ENCODE measurements around the gene RGS6. TPM values are rescaled to one million over a fixed set of nuclear protein-coding genes. Genes with fewer than 3 reads are reported as not detected.

Gene RGS6
- total and polyA plus RNA-seq, 8 donors: 0.06 to 0.47 (median 0.20) TPM; not detected in 1

DNA sequence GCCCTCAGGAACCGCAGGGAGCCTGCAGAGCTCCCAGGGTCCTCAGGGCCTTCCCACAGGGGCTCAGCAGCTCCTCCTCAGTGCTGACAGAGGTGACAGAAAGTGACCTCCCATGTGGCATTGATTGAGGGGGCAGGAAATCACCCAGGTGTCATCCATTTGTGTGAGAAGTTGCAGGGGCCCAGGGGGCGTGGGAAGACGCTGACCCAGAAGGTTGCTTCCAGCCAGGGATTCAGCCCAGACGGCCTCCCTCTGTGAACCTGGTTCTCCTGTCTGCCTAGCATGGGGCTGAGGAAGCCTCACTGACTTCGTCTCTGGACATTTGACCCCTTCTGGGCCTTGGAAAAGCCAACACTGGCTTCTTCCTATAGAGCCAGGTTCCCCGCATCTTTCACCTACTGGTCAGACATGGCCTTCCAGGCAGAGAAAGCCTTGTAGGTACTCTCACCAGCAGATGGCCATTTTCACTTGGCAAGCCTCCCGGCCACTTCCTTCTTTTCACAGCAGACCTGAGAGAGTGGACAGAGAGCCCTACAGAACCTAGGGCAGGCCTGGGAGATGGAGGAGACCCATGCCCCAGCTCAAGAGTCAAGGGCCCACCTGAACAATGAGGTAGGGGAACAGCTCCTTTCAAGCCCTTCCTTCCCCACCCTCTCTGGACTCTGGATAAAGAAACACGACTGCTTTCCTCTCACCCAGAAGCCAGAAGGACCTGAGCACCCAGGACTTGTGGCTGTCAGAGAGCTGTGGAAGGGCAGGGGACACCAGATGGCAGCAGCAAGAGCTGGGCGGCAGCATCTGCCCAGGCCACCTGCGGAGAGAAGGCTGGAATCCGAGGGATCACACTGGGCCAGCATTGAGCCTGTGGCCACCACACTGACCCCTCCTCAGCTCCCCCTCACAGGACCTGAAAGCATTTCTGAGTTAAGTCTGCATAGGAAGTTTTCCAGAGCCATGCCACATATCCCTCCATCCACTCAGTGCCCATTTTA is 583.8 kb downstream of the RGS6 start:
- no peaks in the 10 kb centered on the region for H3K9me3 ChIP-seq
- H3K27ac ChIP-seq: no peak overlapping the region
- no peak overlapping the region for H3K4me3 ChIP-seq
- no peaks in the 10 kb centered on the region for H3K36me3 ChIP-seq
- peaks cover 0 to 2% (median 0%) of the 10 kb centered on the region in 4 donors for H3K27me3 ChIP-seq
- intact Hi-C loops (cut with DNase I): loop anchor here (2.0 to 10.0 kb wide), 3 partner anchors 381 to 389 kb away; no protein-coding TSS in a partner anchor
- ATAC-seq (peak in 3 of 4 donors; percentile 31 to 51 (median 32)), FAIRE-seq (no peak), DNase-seq (peak in 2 of 6 donors; percentile 28 to 34)
- H3K4me1 ChIP-seq: no peaks in the 10 kb centered on the region
- TF ChIP-seq, protein P1, sequence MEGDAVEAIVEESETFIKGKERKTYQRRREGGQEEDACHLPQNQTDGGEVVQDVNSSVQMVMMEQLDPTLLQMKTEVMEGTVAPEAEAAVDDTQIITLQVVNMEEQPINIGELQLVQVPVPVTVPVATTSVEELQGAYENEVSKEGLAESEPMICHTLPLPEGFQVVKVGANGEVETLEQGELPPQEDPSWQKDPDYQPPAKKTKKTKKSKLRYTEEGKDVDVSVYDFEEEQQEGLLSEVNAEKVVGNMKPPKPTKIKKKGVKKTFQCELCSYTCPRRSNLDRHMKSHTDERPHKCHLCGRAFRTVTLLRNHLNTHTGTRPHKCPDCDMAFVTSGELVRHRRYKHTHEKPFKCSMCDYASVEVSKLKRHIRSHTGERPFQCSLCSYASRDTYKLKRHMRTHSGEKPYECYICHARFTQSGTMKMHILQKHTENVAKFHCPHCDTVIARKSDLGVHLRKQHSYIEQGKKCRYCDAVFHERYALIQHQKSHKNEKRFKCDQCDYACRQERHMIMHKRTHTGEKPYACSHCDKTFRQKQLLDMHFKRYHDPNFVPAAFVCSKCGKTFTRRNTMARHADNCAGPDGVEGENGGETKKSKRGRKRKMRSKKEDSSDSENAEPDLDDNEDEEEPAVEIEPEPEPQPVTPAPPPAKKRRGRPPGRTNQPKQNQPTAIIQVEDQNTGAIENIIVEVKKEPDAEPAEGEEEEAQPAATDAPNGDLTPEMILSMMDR (IDR thresholded peaks at IDR 0.05): no peak
- 53 to 63% methylated on average over 11 of the region's 11 CpGs for WGBS, 2 donors

DNA sequence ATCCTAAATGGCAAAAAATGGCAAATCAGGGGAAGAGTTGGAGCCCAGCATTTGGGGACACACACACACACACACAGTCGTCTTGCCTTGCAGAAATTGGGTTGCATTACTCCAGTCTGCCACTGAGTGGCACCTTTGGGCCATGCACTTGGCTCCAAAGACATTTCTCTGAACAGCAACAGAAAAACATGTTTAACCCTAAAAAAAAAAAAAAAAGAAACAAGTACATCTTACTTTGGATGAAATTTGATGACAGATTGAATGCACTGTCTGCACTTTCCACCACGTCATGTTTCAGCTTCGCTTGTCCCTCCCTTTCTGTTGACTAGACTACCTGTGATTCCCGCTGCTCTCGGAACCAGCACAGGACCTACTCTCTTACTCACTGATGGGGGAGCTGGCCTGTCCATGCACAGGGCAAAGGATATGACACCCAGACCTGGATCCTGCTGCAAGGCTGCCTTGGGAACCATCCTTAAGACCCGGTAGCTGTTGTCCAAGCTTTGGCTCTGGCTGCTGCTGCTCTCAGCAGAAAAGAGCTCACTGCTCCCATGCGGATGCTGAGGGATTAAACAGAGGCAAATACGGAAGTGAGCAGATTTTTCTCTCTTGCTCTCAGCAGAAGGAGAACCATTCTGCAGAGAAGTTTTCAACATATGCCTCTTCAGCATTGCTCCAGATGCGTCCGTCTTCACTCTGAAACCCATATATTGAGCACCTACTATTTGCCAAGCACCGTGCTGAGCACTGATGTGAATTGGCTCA is 584.9 kb downstream of the RGS6 start:
- no peaks in the 10 kb centered on the region for H3K9me3 ChIP-seq
- DNase-seq (peak in 5 of 6 donors; percentile 32 to 81 (median 56)), FAIRE-seq (no peak), ATAC-seq (peak; percentile 85 to 96 (median 94))
- H3K4me1 ChIP-seq: no peaks in the 10 kb centered on the region
- H3K27ac ChIP-seq: no peak overlapping the region
- H3K36me3 ChIP-seq: no peaks in the 10 kb centered on the region
- TF ChIP-seq, protein P1 (IDR thresholded peaks at IDR 0.05): peak; percentile 54 to 82 (median 72)
- intact Hi-C loops (cut with DNase I): loop anchor here (2.0 to 10.0 kb wide), 3 partner anchors 380 to 388 kb away; no protein-coding TSS in a partner anchor
- no peaks in the 10 kb centered on the region for H3K27me3 ChIP-seq
- no peak overlapping the region for H3K4me3 ChIP-seq
- WGBS, 2 donors: 50 to 57% methylated on average over 11 of the region's 11 CpGs

DNA sequence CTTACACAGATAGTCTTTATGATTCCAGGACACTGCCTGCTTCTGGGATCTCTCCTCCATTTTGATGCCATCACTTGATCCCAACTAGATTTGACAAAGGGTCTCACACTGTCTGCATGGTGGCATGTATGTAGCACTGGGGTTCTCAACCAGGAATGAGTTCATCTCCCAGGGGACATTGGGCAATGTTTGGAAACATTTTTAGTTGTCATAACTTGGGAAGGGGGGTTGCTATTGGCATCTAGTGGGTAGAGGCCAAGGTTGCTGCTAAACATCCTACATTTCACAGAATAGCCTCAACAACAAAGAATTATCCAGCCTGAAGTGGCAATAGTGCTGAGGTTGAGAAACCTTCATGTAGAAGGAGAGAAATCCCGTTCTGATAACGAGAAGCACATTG is 585.5 kb downstream of the RGS6 start:
- Histone ChIP-seq H3K4me3 (no peak overlapping the region), H3K36me3 (no peaks in the 10 kb centered on the region), H3K27me3 (no peaks in the 10 kb centered on the region), H3K9me3 (no peaks in the 10 kb centered on the region), H3K4me1 (no peaks in the 10 kb centered on the region), H3K27ac (no peak overlapping the region)
- DNase-seq (no peak), ATAC-seq (no peak), FAIRE-seq (no peak)
- TF ChIP-seq, protein P1 (IDR thresholded peaks at IDR 0.05): no peak
- 52 to 55% methylated on average over 2 of the region's 2 CpGs for WGBS, 2 donors
- intact Hi-C loops (cut with DNase I): loop anchor here (2.0 to 10.0 kb wide), 3 partner anchors 380 to 387 kb away; no protein-coding TSS in a partner anchor

DNA sequence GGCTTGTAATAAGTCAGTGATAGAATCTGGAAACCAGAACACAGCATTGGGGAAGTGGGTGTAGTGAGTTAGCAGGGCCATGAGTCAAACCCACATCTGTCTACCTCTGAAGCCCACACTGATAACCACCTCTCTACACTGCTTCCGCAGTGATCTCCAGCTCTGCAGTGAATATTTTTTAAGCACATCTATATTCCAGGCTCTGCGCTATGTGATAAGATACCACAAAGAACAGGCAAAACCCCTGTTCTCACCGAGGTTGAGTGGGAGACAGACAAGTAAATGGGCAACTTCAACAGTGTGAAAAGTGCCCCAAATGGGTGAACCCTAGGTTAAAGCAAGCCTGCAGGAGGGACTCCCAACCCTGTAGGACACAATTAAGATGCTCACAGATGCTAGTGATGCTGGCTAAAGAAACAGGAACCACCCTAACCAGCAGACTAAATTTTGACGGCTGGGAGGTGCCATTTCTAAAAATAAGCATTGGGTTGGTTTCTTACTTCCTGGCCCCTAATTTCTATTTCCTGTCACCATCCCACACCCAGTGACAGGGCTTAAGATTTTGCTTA is 586.7 kb downstream of the RGS6 start:
- no peak for DNase-seq
- H3K9me3 ChIP-seq: no peaks in the 10 kb centered on the region
- intact Hi-C loops (cut with DNase I): loop anchor here in 2 of 3 donors (5.0 to 10.0 kb wide), 2 partner anchors 378 to 386 kb away; no protein-coding TSS in a partner anchor
- H3K36me3 ChIP-seq: no peaks in the 10 kb centered on the region
- 69 to 80% methylated on average over 4 of the region's 4 CpGs for WGBS, 2 donors
- no peak overlapping the region for H3K4me3 ChIP-seq
- TF ChIP-seq, protein P1 (IDR thresholded peaks at IDR 0.05): no peak
- no peaks in the 10 kb centered on the region for H3K4me1 ChIP-seq
- no peak for FAIRE-seq
- ATAC-seq: no peak
- H3K27me3 ChIP-seq: no peaks in the 10 kb centered on the region
- no peak overlapping the region for H3K27ac ChIP-seq

Data from pancreas (tissue), 10 donors.